Ishikawa (cell line): Measurements from ENCODE around the gene GLT8D2.

Experiments used
- CEBPB ChIP-seq: IDR thresholded peaks from 2 replicates; pipeline ENCODE4 v1.6.1; 2012
- CREB1 ChIP-seq: IDR thresholded peaks from 2 replicates; pipeline ENCODE4 v1.6.1; 2012; ENCODE audit warnings: low read depth
- EGR1 ChIP-seq: IDR thresholded peaks from 2 replicates; pipeline ENCODE4 v1.6.1; 2012
- EP300 ChIP-seq: IDR thresholded peaks from 2 replicates; pipeline ENCODE4 v1.6.1; 2012; ENCODE audit warnings: borderline replicate concordance
- FOXM1 ChIP-seq: IDR thresholded peaks from 2 replicates; pipeline ENCODE4 v1.6.1; 2012; ENCODE audit warnings: low read depth, borderline replicate concordance
- NFIC ChIP-seq: IDR thresholded peaks from 2 replicates; pipeline ENCODE4 v1.6.1; 2012
- RAD21 ChIP-seq: IDR thresholded peaks from 2 replicates; pipeline ENCODE4 v1.6.1; 2012; ENCODE audit warnings: low read depth
- TAF1 ChIP-seq: IDR thresholded peaks from 2 replicates; pipeline ENCODE4 v1.6.1; 2012; ENCODE audit warnings: low read depth, mild to moderate bottlenecking
- TCF12 ChIP-seq: IDR thresholded peaks from 2 replicates; pipeline ENCODE4 v1.6.1; 2012; ENCODE audit warnings: low read depth
- TEAD4 ChIP-seq: IDR thresholded peaks from 2 replicates; pipeline ENCODE4 v1.6.1; 2012
- YY1 ChIP-seq: IDR thresholded peaks from 2 replicates; pipeline ENCODE4 v1.6.1; 2012; ENCODE audit warnings: low read depth
- ZBTB7A ChIP-seq: IDR thresholded peaks from 2 replicates; pipeline ENCODE4 v1.6.1; 2012; ENCODE audit warnings: low read depth
- TF ChIP-seq, protein P1 (sequence below): IDR thresholded peaks from 2 replicates; pipeline ENCODE4 v1.6.1; 2012
- TF ChIP-seq, protein P2 (sequence below): IDR thresholded peaks from 2 replicates; pipeline ENCODE4 v1.6.1; 2012
- TF ChIP-seq, protein P3 (sequence below): IDR thresholded peaks from 2 replicates; pipeline ENCODE4 v1.6.1; 2012; ENCODE audit warnings: low read depth, mild to moderate bottlenecking

The GLT8D2 gene

DNA sequence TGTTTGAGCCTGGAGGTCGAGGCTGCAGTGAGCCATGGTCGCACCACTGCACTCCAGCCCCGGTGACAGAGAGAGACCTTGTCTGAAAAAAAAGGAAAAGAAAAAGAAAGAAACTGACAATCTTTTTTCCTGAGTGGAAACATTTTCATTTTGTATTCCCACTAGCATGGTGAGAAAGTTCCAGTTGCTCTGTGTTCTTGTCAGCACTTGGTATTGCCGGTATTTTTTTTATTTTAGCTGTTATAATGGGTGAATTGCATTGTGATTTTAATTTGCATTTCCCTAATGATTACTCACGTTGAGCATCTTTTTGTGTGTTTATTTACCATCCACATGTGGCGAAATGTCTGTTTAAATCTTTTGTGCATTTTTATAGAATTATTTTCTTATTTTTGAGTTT is 25.6 kb downstream of the GLT8D2 start:
- TF ChIP-seq RAD21 (no peak), EP300 (no peak), TCF12 (no peak), TAF1 (no peak), EGR1 (no peak)
- TF ChIP-seq, protein P1, sequence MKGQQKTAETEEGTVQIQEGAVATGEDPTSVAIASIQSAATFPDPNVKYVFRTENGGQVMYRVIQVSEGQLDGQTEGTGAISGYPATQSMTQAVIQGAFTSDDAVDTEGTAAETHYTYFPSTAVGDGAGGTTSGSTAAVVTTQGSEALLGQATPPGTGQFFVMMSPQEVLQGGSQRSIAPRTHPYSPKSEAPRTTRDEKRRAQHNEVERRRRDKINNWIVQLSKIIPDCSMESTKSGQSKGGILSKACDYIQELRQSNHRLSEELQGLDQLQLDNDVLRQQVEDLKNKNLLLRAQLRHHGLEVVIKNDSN = no peak

DNA sequence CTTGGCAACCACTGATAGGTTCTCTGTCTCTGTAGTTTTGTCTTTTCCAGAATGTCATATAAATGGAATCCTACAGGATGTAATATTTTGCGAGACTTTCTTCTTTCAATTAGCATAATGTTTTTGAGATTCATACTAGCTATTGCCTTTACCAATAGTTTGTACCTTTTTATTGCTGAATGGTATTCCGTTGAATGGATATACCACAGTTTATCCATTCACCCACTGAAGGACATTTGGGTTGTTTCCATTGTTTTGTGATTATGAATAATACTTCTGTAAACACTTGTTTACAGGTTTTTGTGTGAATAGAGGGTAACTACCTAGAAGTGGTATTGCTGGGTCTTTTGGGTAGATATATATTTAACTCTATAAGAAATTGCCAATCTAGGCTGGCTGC is 26.3 kb downstream of the GLT8D2 start:
- no peak for TF ChIP-seq FOXM1
- TF ChIP-seq, protein P1 = no peak
- no peak for TF ChIP-seq EP300
- no peak for TF ChIP-seq TEAD4
- TF ChIP-seq ZBTB7A = no peak
- no peak for TF ChIP-seq YY1
- TF ChIP-seq CREB1 = no peak
- TF ChIP-seq CEBPB = no peak
- TF ChIP-seq, protein P2, sequence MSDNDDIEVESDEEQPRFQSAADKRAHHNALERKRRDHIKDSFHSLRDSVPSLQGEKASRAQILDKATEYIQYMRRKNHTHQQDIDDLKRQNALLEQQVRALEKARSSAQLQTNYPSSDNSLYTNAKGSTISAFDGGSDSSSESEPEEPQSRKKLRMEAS = no peak
- no peak for TF ChIP-seq TAF1
- no peak for TF ChIP-seq NFIC
- no peak for TF ChIP-seq EGR1
- TF ChIP-seq RAD21 = no peak
- TF ChIP-seq, protein P3, sequence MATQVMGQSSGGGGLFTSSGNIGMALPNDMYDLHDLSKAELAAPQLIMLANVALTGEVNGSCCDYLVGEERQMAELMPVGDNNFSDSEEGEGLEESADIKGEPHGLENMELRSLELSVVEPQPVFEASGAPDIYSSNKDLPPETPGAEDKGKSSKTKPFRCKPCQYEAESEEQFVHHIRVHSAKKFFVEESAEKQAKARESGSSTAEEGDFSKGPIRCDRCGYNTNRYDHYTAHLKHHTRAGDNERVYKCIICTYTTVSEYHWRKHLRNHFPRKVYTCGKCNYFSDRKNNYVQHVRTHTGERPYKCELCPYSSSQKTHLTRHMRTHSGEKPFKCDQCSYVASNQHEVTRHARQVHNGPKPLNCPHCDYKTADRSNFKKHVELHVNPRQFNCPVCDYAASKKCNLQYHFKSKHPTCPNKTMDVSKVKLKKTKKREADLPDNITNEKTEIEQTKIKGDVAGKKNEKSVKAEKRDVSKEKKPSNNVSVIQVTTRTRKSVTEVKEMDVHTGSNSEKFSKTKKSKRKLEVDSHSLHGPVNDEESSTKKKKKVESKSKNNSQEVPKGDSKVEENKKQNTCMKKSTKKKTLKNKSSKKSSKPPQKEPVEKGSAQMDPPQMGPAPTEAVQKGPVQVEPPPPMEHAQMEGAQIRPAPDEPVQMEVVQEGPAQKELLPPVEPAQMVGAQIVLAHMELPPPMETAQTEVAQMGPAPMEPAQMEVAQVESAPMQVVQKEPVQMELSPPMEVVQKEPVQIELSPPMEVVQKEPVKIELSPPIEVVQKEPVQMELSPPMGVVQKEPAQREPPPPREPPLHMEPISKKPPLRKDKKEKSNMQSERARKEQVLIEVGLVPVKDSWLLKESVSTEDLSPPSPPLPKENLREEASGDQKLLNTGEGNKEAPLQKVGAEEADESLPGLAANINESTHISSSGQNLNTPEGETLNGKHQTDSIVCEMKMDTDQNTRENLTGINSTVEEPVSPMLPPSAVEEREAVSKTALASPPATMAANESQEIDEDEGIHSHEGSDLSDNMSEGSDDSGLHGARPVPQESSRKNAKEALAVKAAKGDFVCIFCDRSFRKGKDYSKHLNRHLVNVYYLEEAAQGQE = no peak
- no peak for TF ChIP-seq TCF12

DNA sequence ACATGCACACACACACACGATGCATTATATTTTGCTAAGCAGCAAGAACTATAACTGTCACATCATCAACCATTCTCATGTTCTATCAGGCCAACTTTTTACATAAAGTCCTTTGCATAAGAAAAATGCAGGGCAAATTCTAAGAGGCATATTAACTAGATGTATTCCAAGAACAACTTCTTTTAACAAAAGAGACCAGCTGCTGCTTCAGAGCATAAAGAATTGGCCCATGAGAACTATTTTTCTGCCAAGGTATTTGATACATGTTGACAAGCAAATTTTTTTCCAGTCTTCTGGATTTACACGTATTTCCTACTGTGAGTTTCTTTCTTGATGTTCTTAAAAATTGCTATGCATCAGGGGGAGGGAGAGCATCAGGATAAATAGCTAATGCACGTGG is 27.2 kb downstream of the GLT8D2 start:
- TF ChIP-seq EGR1 (no peak), CREB1 (no peak), NFIC (no peak), YY1 (no peak), TAF1 (no peak), TEAD4 (no peak), CEBPB (no peak), FOXM1 (no peak), EP300 (no peak), ZBTB7A (no peak), RAD21 (no peak)
- TF ChIP-seq, protein P1 = no peak
- TF ChIP-seq, protein P2 = no peak
- TF ChIP-seq, protein P3 = no peak

DNA sequence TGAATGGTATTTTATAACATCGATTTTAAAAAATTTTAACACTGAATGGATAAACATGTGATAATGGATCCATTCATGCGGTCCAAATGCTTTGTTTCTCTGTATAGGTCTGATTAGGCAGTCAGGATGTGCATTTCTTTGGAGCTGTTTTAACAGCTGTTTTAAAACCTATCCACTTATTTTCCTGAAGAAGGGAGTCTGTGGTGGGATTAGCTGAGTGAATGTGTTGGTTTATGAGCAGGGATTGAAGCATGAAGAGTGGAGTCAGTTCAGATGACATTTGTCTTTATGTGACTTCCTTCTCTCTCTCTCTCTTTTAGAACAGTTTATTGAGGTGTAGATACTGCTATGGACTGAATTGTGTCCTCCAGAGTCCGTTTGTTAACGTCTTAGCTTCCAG is 37.7 kb downstream of the GLT8D2 start:
- TF ChIP-seq CEBPB (no peak), EGR1 (no peak), EP300 (no peak), YY1 (no peak), TCF12 (no peak), ZBTB7A (no peak), TEAD4 (no peak), NFIC (no peak), RAD21 (no peak), FOXM1 (no peak), CREB1 (no peak), TAF1 (no peak)
- TF ChIP-seq, protein P2 = no peak
- TF ChIP-seq, protein P1 = no peak
- TF ChIP-seq, protein P3 = no peak
